Lung (tissue), 12 donors: ENCODE data around the gene RPP25. TPM values are rescaled to one million over a fixed set of nuclear protein-coding genes. Genes with fewer than 3 reads are reported as not detected.

ENCODE experiments used
- ATAC-seq: fragments of 200-7000 bp; cut with Tn5 transposase; one replicate; pipeline ENCODE4 v1.9.1; 2020; ENCODE audit warnings: moderate number of reproducible peaks; ENCODE audit not compliant: insufficient read depth, low FRiP score
- DNase-seq, 3 donors: peaks; one replicate each; pipeline ENCODE4 v3.0.0-alpha.2; 2013 to 2017
- H3K27ac ChIP-seq, 2 donors: one replicate each; pipeline ENCODE4 v1.5.1; 2013; ENCODE audit warnings: mild to moderate bottlenecking in 2 of 2, moderate library complexity in 2 of 2, control low read depth in 1 of 2, inconsistent platforms in 1 of 2, low read depth in 1 of 2, low read length in 1 of 2
- H3K27me3 ChIP-seq, 3 donors: one replicate each; pipeline ENCODE4 v1.5.1; 2013; ENCODE audit warnings: low read length in 2 of 3; ENCODE audit not compliant: control insufficient read depth in 3 of 3, insufficient read depth in 3 of 3
- H3K36me3 ChIP-seq, 4 donors: one replicate each; pipeline ENCODE4 v1.5.1; 2013; ENCODE audit warnings: low read length in 4 of 4, mild to moderate bottlenecking in 1 of 4, moderate library complexity in 1 of 4; ENCODE audit not compliant: control insufficient read depth in 4 of 4, insufficient read depth in 4 of 4
- H3K4me1 ChIP-seq, 5 donors: one replicate each; pipeline ENCODE4 v1.5.1; 2013; ENCODE audit warnings: low read length in 5 of 5, mild to moderate bottlenecking in 2 of 5, moderate library complexity in 1 of 5; ENCODE audit not compliant: control insufficient read depth in 5 of 5, insufficient read depth in 5 of 5
- H3K4me3 ChIP-seq: one replicate; pipeline ENCODE4 v1.5.1; 2013; ENCODE audit warnings: mild to moderate bottlenecking, control low read depth, moderate library complexity
- H3K9ac ChIP-seq, 2 donors: one replicate each; pipeline ENCODE4 v1.5.1; 2013; ENCODE audit warnings: low read length in 2 of 2, control low read depth in 1 of 2; ENCODE audit not compliant: insufficient read depth in 1 of 2
- H3K9me3 ChIP-seq, 4 donors: one replicate each; pipeline ENCODE4 v1.5.1; 2013; ENCODE audit warnings: low read length in 3 of 4, mild to moderate bottlenecking in 1 of 4, moderate library complexity in 1 of 4; ENCODE audit not compliant: control insufficient read depth in 4 of 4, insufficient read depth in 3 of 4
- CTCF ChIP-seq: IDR thresholded peaks from 2 replicates; pipeline ENCODE4 v1.5.1; 2012; ENCODE audit warnings: mild to moderate bottlenecking; ENCODE audit errors: control extremely low read depth, extremely low read depth
- WGBS, 2 donors: extraction: QIAGEN DNeasy Blood & Tissue Kit; methylation state at CpG; one replicate each; pipeline ENCODE4 v1.1.7; 2013; 5-methylcytosine and 5-hydroxymethylcytosine counted together
- polyA plus RNA-seq, 2 donors: library from polyadenylated mRNA; stranded (reverse); fragments of 200-250 nt; gene quantifications; one replicate each; pipeline ENCODE4 v1.2.1, GENCODE V29; 2013
- total RNA-seq, 2 donors: library from RNA; depleted of rRNA in 1 of 2; stranded (reverse); fragments of >200 nt in 1 of 2; gene quantifications; one replicate each; pipeline ENCODE4 v1.2.1, GENCODE V29; 2014 to 2021
- donor health status: control.
- donor health status: control.
- donor health status: Bipolar disorder and iron deficiency.
- donor health status: healthy.
- donor health status: DM: yes; HTN: yes; CAD: no.

RPP25 gene
- total and polyA plus RNA-seq, 4 donors = 3.8 to 15.7 (median 12.6) TPM

- no peak overlapping the region for H3K9ac ChIP-seq
- no peak overlapping the region for H3K27ac ChIP-seq
- DNase-seq (no peak), ATAC-seq (no peak)
- H3K9me3 ChIP-seq = no peaks in the 10 kb centered on the region
- H3K36me3 ChIP-seq = no peaks in the 10 kb centered on the region
- no peak for TF ChIP-seq CTCF
- no peak overlapping the region for H3K4me3 ChIP-seq
- H3K4me1 ChIP-seq = peaks cover 0 to 18% (median 7%) of the 10 kb centered on the region in 5 donors
- WGBS, 2 donors = 30 to 32% methylated on average over 1 of the region's 1 CpG
- H3K27me3 ChIP-seq = peaks cover 0 to 6% (median 0%) of the 10 kb centered on the region in 3 donors
Observed at GRCh38 chr15:74992619-74993018, 36.0 kb upstream of the RPP25 start.

- Histone ChIP-seq H3K27ac (no peak overlapping the region), H3K4me1 (no peaks in the 10 kb centered on the region), H3K4me3 (no peak overlapping the region), H3K36me3 (no peaks in the 10 kb centered on the region), H3K9me3 (no peaks in the 10 kb centered on the region), H3K27me3 (peaks cover 0 to 14% (median 3%) of the 10 kb centered on the region in 3 donors), H3K9ac (no peak overlapping the region)
- ATAC-seq (no peak), DNase-seq (no peak)
- TF ChIP-seq CTCF = no peak
Observed at GRCh38 chr15:74989527-74989926, 33.0 kb upstream of the RPP25 start.

- Histone ChIP-seq H3K27me3 (peaks cover 0 to 14% (median 5%) of the 10 kb centered on the region in 3 donors), H3K9ac (no peak overlapping the region), H3K27ac (no peak overlapping the region), H3K36me3 (no peaks in the 10 kb centered on the region), H3K4me3 (no peak overlapping the region), H3K4me1 (no peaks in the 10 kb centered on the region), H3K9me3 (no peaks in the 10 kb centered on the region)
- peak; percentile 12 for TF ChIP-seq CTCF
- no peak for ATAC-seq
- 41 to 42% methylated on average over 4 of the region's 4 CpGs for WGBS, 2 donors
- DNase-seq = peak; percentile 50 to 54 (median 50)
Observed at GRCh38 chr15:74988007-74988800, 31.6 kb upstream of the RPP25 start.
